PFSK-1 (cell line): ENCODE data around the gene HNRNPC.

Experiments used
- TAF1 ChIP-seq: IDR thresholded peaks from 2 replicates; pipeline ENCODE4 v1.6.1; 2012; ENCODE audit warnings: low read length, control low read depth, borderline replicate concordance; ENCODE audit not compliant: insufficient read depth
- TF ChIP-seq, protein P1 (sequence below), 2 experiments: IDR thresholded peaks; 2 replicates each; pipeline versions ENCODE4 v1.6.1 to v1.8.0; 2011 to 2012; ENCODE audit warnings: low read depth in 2 of 2, low read length in 2 of 2, control low read depth in 1 of 2, inconsistent platforms in 1 of 2, mild to moderate bottlenecking in 1 of 2, moderate library complexity in 1 of 2; ENCODE audit not compliant: insufficient read depth in 1 of 2

DNA sequence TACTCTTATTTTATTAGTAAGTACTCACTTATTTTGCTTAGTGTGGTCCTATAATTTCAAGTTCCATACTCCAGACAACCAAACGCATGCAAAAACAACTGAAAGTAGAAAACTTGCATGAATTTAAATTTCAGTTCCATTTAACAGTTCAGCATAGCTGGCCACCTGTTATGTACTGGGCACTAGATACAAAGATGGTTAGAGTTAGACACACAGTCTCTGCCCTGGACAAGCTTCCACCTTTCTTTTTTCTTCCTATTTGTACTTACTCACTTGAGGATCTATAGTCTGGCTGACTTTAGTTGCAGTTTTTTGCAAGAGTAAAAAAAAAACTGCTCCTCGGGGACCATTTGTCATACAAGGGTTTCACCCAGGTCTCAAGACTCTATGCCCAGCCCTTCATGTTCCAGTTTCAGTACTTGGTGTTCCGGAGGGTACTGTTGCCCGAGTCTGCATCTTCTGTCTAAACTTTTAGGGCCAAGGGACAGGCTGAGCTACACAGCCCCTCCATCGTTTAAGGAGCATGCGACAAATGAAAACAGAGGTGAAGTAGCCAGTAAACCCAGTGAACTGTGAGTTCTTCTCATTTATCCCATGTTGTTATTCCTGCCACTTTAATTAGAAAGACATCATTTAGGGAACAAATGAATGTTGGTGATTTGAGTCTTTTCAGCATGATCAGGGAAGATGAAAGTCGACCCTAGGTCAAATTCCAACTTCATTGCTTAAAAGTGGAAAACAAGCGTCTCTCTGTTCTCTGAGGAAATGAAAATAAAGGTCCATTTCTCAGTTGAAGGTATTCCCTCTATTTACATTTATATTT, 33.0 kb upstream of the HNRNPC start:
- TF ChIP-seq TAF1 = no peak
- TF ChIP-seq, protein P1, sequence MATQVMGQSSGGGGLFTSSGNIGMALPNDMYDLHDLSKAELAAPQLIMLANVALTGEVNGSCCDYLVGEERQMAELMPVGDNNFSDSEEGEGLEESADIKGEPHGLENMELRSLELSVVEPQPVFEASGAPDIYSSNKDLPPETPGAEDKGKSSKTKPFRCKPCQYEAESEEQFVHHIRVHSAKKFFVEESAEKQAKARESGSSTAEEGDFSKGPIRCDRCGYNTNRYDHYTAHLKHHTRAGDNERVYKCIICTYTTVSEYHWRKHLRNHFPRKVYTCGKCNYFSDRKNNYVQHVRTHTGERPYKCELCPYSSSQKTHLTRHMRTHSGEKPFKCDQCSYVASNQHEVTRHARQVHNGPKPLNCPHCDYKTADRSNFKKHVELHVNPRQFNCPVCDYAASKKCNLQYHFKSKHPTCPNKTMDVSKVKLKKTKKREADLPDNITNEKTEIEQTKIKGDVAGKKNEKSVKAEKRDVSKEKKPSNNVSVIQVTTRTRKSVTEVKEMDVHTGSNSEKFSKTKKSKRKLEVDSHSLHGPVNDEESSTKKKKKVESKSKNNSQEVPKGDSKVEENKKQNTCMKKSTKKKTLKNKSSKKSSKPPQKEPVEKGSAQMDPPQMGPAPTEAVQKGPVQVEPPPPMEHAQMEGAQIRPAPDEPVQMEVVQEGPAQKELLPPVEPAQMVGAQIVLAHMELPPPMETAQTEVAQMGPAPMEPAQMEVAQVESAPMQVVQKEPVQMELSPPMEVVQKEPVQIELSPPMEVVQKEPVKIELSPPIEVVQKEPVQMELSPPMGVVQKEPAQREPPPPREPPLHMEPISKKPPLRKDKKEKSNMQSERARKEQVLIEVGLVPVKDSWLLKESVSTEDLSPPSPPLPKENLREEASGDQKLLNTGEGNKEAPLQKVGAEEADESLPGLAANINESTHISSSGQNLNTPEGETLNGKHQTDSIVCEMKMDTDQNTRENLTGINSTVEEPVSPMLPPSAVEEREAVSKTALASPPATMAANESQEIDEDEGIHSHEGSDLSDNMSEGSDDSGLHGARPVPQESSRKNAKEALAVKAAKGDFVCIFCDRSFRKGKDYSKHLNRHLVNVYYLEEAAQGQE (IDR thresholded peaks at IDR 0.05; ENCODE audit: insufficient read depth in 1 of 2, low read depth in 2 of 2, low read length in 2 of 2) = no peak
